Spinal cord (tissue), 10 donors: ENCODE data around the gene MVK. TPM values are rescaled to one million over a fixed set of nuclear protein-coding genes. Genes with fewer than 3 reads are reported as not detected.

Experiments used
- DNase-seq, 6 donors: peaks; one replicate each; pipeline versions ENCODE4 v3.0.0 to v3.0.0-alpha.2; 2013 to 2015; ENCODE audit warnings: low spot score in 6 of 6, low read depth in 4 of 6
- H3K27ac ChIP-seq: one replicate; pipeline ENCODE4 v1.5.1; 2013; ENCODE audit warnings: low read depth, low read length, control low read depth
- H3K27me3 ChIP-seq: one replicate; pipeline ENCODE4 v1.6.1; 2013; ENCODE audit warnings: low read length; ENCODE audit not compliant: control insufficient read depth, insufficient read depth
- H3K36me3 ChIP-seq: one replicate; pipeline ENCODE4 v1.6.1; 2013; ENCODE audit warnings: low read length; ENCODE audit not compliant: control insufficient read depth, insufficient read depth
- H3K4me1 ChIP-seq: one replicate; pipeline ENCODE4 v1.6.1; 2013; ENCODE audit warnings: low read length; ENCODE audit not compliant: control insufficient read depth, insufficient read depth
- H3K4me3 ChIP-seq: one replicate; pipeline ENCODE4 v1.5.1; 2013; ENCODE audit warnings: low read depth, low read length, control low read depth
- H3K9me3 ChIP-seq: one replicate; pipeline ENCODE4 v1.6.1; 2013; ENCODE audit warnings: low read length; ENCODE audit not compliant: control insufficient read depth, insufficient read depth
- WGBS: methylation state at CpG from one replicate; pipeline ENCODE4 v1.1.5; 2013; ENCODE audit warnings: missing lambda C conversion rate; ENCODE audit not compliant: insufficient coverage; 5-methylcytosine and 5-hydroxymethylcytosine counted together
- polyA plus RNA-seq, 2 donors: library from polyadenylated mRNA; unstranded; fragments of 120-200 nt; gene quantifications; one replicate each; pipeline ENCODE4 v1.2.1, GENCODE V29; 2013; ENCODE audit not compliant: insufficient read length in 2 of 2
- total RNA-seq, 2 donors: library from RNA; depleted of rRNA in 1 of 2; stranded (reverse); fragments of 120-200 nt in 1 of 2; fragments of >200 nt in 1 of 2; gene quantifications; one replicate each; pipeline versions ENCODE4 v1.2.3 to v1.2.4, GENCODE V29; 2013 to 2014
- donor health status: healthy.

Gene MVK
- total and polyA plus RNA-seq, 4 donors = 19.4 to 35.8 (median 25.6) TPM

- WGBS = 92% methylated on average over 2 of the region's 3 CpGs
- H3K4me1 ChIP-seq = peaks cover 5% of the 10 kb centered on the region
- DNase-seq = no peak
- no peak overlapping the region for H3K4me3 ChIP-seq
- no peaks in the 10 kb centered on the region for H3K9me3 ChIP-seq
- no peak overlapping the region for H3K27ac ChIP-seq
- no peaks in the 10 kb centered on the region for H3K27me3 ChIP-seq
- H3K36me3 ChIP-seq = peaks cover 39% of the 10 kb centered on the region
Observed at GRCh38 chr12:109575683-109576082, 2.1 kb downstream of the MVK start.

GRCh38 chr12:109577311-109577710, 3.7 kb downstream of the MVK start:
- H3K4me3 ChIP-seq = no peak overlapping the region
- H3K36me3 ChIP-seq = peaks cover 55% of the 10 kb centered on the region
- H3K9me3 ChIP-seq = no peaks in the 10 kb centered on the region
- no peak for DNase-seq
- H3K27me3 ChIP-seq = no peaks in the 10 kb centered on the region
- H3K4me1 ChIP-seq = peaks cover 5% of the 10 kb centered on the region
- no CpG with 5 or more reads among the region's 1 CpG for WGBS
- H3K27ac ChIP-seq = no peak overlapping the region

DNA sequence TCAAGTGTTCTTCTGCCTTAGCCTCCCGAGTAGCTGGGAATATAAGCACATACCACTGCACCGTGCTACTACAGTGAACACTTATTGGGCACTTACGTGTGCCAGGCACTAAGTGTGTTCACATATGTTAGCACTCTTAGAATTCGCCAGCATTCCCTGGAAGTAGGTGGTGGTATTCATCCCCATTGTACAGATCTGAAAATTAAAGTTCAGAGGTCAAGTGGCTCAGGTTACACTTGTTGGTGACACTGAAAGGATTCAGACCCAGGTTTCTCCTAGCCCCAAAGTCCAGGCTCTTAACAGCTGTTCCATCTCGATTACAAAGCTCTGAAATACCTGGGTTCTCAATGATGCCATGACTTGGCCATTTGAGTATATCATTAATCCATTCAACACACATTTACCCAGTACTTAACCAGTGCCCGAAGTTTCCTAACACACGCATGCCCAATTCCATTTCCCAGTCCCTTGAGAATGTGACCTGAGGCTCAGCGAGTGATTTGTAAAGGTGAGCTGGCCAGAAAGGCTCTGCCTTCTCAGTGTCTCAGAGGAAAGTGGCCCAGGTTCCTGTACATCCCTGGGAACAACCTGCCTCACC, 4.8 kb downstream of the MVK start:
- DNase-seq = no peak
- Histone ChIP-seq H3K27me3 (no peaks in the 10 kb centered on the region), H3K9me3 (no peaks in the 10 kb centered on the region), H3K4me3 (no peak overlapping the region), H3K36me3 (peaks cover 59% of the 10 kb centered on the region), H3K4me1 (no peaks in the 10 kb centered on the region), H3K27ac (no peak overlapping the region)
- 87% methylated on average over 8 of the region's 8 CpGs for WGBS

- DNase-seq = no peak
- Histone ChIP-seq H3K4me3 (no peak overlapping the region), H3K9me3 (no peaks in the 10 kb centered on the region), H3K36me3 (peaks cover 64% of the 10 kb centered on the region), H3K27ac (no peak overlapping the region), H3K27me3 (no peaks in the 10 kb centered on the region), H3K4me1 (no peaks in the 10 kb centered on the region)
- 94% methylated on average over 6 of the region's 7 CpGs for WGBS
Observed at GRCh38 chr12:109579639-109580038, 6.0 kb downstream of the MVK start.

DNA sequence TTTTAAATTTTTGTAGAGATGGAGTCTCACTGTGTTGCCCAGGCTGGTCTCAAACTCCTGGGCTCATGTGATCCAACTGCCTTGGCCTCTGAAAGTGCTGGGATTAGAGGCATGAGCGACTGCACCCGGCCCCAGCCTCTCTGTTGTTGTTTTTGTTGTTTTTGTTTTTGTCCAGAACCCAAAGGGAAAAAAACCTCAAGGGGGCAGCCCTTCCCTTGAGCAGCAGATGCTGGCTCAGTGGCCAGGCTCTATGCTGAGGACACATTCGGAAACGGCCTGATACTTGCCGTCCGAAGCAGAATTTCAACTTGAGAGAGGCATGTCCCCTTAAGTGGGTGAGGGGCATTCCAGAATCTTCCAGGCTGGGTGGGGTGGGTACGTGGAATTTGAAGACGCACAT, 6.7 kb downstream of the MVK start:
- H3K4me3 ChIP-seq = no peak overlapping the region
- no peaks in the 10 kb centered on the region for H3K27me3 ChIP-seq
- H3K4me1 ChIP-seq = no peaks in the 10 kb centered on the region
- H3K27ac ChIP-seq = no peak overlapping the region
- peaks cover 70% of the 10 kb centered on the region for H3K36me3 ChIP-seq
- no peak for DNase-seq
- WGBS = 82% methylated on average over 6 of the region's 8 CpGs
- no peaks in the 10 kb centered on the region for H3K9me3 ChIP-seq

- 88% methylated on average over 12 of the region's 13 CpGs for WGBS
- no peak for DNase-seq
- H3K9me3 ChIP-seq = no peaks in the 10 kb centered on the region
Observed at GRCh38 chr12:109580684-109581333, 7.2 kb downstream of the MVK start.

GRCh38 chr12:109581334-109581691, 7.7 kb downstream of the MVK start:
- no peaks in the 10 kb centered on the region for H3K9me3 ChIP-seq
- no peaks in the 10 kb centered on the region for H3K4me1 ChIP-seq
- H3K36me3 ChIP-seq = peaks cover 73% of the 10 kb centered on the region
- DNase-seq = no peak
- H3K4me3 ChIP-seq = no peak overlapping the region
- 93% methylated on average over 14 of the region's 18 CpGs for WGBS
- no peak overlapping the region for H3K27ac ChIP-seq
- H3K27me3 ChIP-seq = no peaks in the 10 kb centered on the region

More at GRCh38 chr12:109580684-109581333, 7.2 kb downstream of the MVK start:
- Histone ChIP-seq H3K27ac (no peak overlapping the region), H3K36me3 (peaks cover 71% of the 10 kb centered on the region), H3K4me1 (no peaks in the 10 kb centered on the region), H3K27me3 (no peaks in the 10 kb centered on the region), H3K4me3 (no peak overlapping the region)

DNA sequence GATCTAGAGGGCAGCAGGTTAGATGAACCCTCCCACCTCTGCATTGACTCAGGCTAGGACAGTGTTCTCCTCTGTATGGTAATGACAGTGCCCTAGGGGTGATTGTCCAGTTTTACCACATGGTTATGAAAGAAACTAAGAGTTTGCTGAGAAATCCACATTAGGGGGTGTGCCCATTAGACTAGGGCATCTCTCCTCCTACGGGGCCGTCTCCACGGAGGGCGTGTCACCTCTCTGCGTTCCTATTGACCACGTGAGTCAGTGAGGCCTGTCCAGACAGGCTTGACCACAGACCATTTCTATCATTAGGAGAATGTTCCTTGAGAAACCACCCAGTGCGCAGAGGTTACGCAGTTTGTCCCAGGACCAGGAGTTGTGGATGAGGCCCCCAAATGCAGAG, 8.3 kb downstream of the MVK start:
- Histone ChIP-seq H3K9me3 (no peaks in the 10 kb centered on the region), H3K36me3 (peaks cover 76% of the 10 kb centered on the region), H3K27ac (no peak overlapping the region), H3K4me1 (no peaks in the 10 kb centered on the region), H3K4me3 (no peak overlapping the region), H3K27me3 (no peaks in the 10 kb centered on the region)
- WGBS = 91% methylated on average over 8 of the region's 8 CpGs
- no peak for DNase-seq

DNA sequence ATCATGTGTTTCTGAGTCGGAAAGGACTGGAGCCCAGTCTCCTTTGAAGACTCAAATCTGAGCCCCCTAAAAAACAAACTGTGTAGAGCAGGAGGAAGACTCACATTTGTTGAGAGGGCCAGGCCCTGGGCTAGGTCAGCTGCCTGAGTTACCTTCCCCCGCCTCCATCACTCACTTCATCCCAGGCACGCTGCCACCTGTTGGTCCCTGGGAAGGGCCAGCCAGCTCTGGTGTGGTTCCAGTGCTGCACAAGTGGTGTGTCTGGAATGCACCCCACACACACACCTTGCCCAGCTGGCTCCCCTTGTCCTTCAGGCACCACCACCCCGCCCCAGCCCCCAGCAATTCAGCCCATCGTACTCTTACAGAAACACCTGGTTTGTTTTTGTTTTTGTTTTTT, 9.0 kb downstream of the MVK start:
- 90% methylated on average over 2 of the region's 5 CpGs for WGBS
- peaks cover 79% of the 10 kb centered on the region for H3K36me3 ChIP-seq
- no peak overlapping the region for H3K4me3 ChIP-seq
- H3K9me3 ChIP-seq = no peaks in the 10 kb centered on the region
- no peaks in the 10 kb centered on the region for H3K4me1 ChIP-seq
- no peak for DNase-seq
- no peaks in the 10 kb centered on the region for H3K27me3 ChIP-seq
- H3K27ac ChIP-seq = no peak overlapping the region

DNA sequence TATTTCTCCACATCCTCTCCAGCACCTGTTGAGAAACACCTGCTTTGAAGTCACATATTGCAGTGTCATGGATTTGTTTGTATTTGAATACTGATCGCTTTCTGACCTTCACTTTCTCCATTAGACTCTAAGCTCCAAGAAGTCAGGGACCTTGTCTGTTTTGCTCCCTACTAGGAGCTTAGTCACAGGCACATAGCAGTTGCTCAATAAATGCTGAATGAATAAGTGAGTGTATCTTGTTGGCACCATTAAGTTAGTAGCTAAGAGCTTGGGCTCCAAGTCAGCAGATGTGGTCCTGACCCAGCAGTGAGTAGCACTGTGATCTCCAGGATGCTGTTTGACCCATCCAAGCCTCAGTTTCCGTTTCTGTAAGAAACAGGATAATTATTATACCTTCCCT, 10.1 kb downstream of the MVK start:
- DNase-seq = no peak
- peaks cover 84% of the 10 kb centered on the region for H3K36me3 ChIP-seq
- no peaks in the 10 kb centered on the region for H3K27me3 ChIP-seq
- no peak overlapping the region for H3K4me3 ChIP-seq
- H3K9me3 ChIP-seq = no peaks in the 10 kb centered on the region
- no peak overlapping the region for H3K27ac ChIP-seq
- no CpG with 5 or more reads among the region's 2 CpGs for WGBS
- no peaks in the 10 kb centered on the region for H3K4me1 ChIP-seq
